Astrocyte (in vitro differentiated cells and primary cell): ENCODE data around the gene ATXN7. TPM values are rescaled to one million over a fixed set of nuclear protein-coding genes. Genes with fewer than 3 reads are reported as not detected.

ENCODE experiments used
- DNase-seq: peaks from one replicate; pipeline ENCODE4 v3.0.0-alpha.2; 2010; ENCODE audit warnings: low read depth
- FAIRE-seq: peaks from 2 replicates; lab custom pipeline; 2011; peaks lifted over from hg19 to GRCh38; lab: Jason Lieb, UNC
- H2AFZ ChIP-seq: 2 replicates; pipeline ENCODE4 v1.6.0; 2012; ENCODE audit warnings: low read depth, low read length, inconsistent platforms
- H3K27ac ChIP-seq: 2 replicates; pipeline ENCODE4 v1.5.1; 2011; ENCODE audit warnings: low read depth, low read length, inconsistent platforms
- H3K27me3 ChIP-seq: 2 replicates; pipeline ENCODE4 v1.6.0; 2011; ENCODE audit warnings: low read length, inconsistent platforms; ENCODE audit not compliant: insufficient read depth
- H3K36me3 ChIP-seq: 2 replicates; pipeline ENCODE4 v1.5.1; 2011; ENCODE audit warnings: low read length, inconsistent platforms; ENCODE audit not compliant: insufficient read depth
- H3K4me1 ChIP-seq: 2 replicates; pipeline ENCODE4 v1.5.1; 2011; ENCODE audit warnings: low read length, inconsistent platforms; ENCODE audit not compliant: insufficient read depth
- H3K4me2 ChIP-seq: 2 replicates; pipeline ENCODE4 v1.6.0; 2012; ENCODE audit warnings: low read length, inconsistent platforms
- H3K4me3 ChIP-seq: 2 replicates; pipeline ENCODE4 v1.5.1; 2011; ENCODE audit warnings: low read depth, mild to moderate bottlenecking, low read length, inconsistent platforms; ENCODE audit not compliant: insufficient read depth
- H3K79me2 ChIP-seq: 2 replicates; pipeline ENCODE4 v1.6.0; 2012; ENCODE audit warnings: mild to moderate bottlenecking, low read length, inconsistent platforms; ENCODE audit not compliant: insufficient read depth
- H3K9ac ChIP-seq: 2 replicates; pipeline ENCODE4 v1.6.0; 2012; ENCODE audit warnings: mild to moderate bottlenecking, low read length, inconsistent platforms
- H3K9me3 ChIP-seq: 2 replicates; pipeline ENCODE4 v1.5.1; 2012; ENCODE audit warnings: low read depth, mild to moderate bottlenecking, low read length, inconsistent platforms; ENCODE audit not compliant: insufficient read depth
- H4K20me1 ChIP-seq: 2 replicates; pipeline ENCODE4 v1.6.0; 2012; ENCODE audit warnings: low read length, inconsistent platforms; ENCODE audit not compliant: insufficient read depth
- H3K27ac Mint-ChIP-seq: one replicate; pipeline ENCODE4 v1.8.0; 2021; ENCODE audit warnings: mild to moderate bottlenecking, mixed read lengths; ENCODE audit not compliant: unreplicated experiment
- H3K27me3 Mint-ChIP-seq: one replicate; pipeline ENCODE4 v1.8.0; 2021; ENCODE audit warnings: low read depth, mixed read lengths; ENCODE audit not compliant: unreplicated experiment
- H3K36me3 Mint-ChIP-seq: one replicate; pipeline ENCODE4 v1.8.0; 2021; ENCODE audit warnings: low read depth, mixed read lengths; ENCODE audit not compliant: unreplicated experiment
- H3K4me1 Mint-ChIP-seq: one replicate; pipeline ENCODE4 v1.8.0; 2021; ENCODE audit warnings: low read depth, mixed read lengths; ENCODE audit not compliant: unreplicated experiment
- H3K4me3 Mint-ChIP-seq: one replicate; pipeline ENCODE4 v1.8.0; 2021; ENCODE audit warnings: mild to moderate bottlenecking, moderate library complexity, mixed read lengths; ENCODE audit not compliant: unreplicated experiment
- H3K9me3 Mint-ChIP-seq: one replicate; pipeline ENCODE4 v1.8.0; 2021; ENCODE audit warnings: mild to moderate bottlenecking, mixed read lengths; ENCODE audit not compliant: unreplicated experiment
- EZH2 ChIP-seq: IDR thresholded peaks from 2 replicates; pipeline ENCODE4 v1.6.1; 2012; ENCODE audit warnings: mild to moderate bottlenecking, low read length, inconsistent platforms; ENCODE audit not compliant: insufficient read depth
- total RNA-seq: library from RNA; stranded (reverse); gene quantifications from 2 replicates; pipeline ENCODE4 v1.2.1, GENCODE V29; 2021
- TF ChIP-seq, protein P1 (sequence below): IDR thresholded peaks from 2 replicates; pipeline ENCODE4 v1.5.1; 2011; ENCODE audit warnings: low read depth, mild to moderate bottlenecking, inconsistent platforms, low read length, moderate library complexity; ENCODE audit not compliant: insufficient read depth

The ATXN7 gene
- total RNA-seq, 1 donor from 2014 or later, result 17.6 TPM

DNA sequence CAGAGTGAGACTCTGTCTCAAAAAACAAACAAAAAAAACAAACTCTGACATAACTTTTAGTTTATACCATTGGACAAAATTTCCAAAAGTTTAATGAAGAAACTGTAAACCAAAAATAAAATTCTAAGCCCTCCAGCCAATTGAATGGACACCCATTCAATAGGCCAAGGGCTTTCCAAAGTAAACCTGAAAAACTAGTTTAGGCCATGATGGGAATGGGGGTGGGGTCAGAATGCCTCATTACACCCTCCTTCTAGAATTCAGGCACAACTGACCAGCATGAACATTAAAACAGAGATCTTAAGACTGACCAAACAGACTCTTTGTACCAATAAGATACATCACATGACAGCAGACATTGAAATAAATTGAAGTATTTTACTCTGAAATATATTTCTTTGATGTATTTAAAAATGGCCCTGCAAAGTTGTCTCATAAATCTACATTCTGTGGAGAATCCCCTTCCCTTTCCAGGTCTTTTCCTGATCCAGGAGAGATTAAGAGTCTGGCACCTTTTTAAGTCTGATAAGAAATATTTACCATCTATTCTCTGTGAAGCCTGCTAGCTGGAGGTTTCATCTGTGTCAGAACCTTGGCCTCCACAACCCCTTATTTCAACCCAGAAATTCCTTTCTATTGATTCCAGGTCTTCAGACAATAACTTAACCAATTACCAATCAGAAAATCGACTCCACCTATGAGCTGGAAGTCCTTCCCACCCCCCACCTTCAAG lies 15.8 kb upstream of the ATXN7 start:
- H3K36me3 ChIP-seq, result no peaks in the 10 kb centered on the region
- H3K4me2 ChIP-seq, result no peak overlapping the region
- no peaks in the 10 kb centered on the region for H3K27me3 ChIP-seq
- Mint-ChIP-seq H3K4me3 (no peak overlapping the region), H3K4me1 (peaks cover 7% of the 10 kb centered on the region), H3K27ac (no peak overlapping the region), H3K27me3 (no peaks in the 10 kb centered on the region), H3K36me3 (peaks cover 2% of the 10 kb centered on the region), H3K9me3 (no peaks in the 10 kb centered on the region)
- H3K79me2 ChIP-seq, result peaks cover 23% of the 10 kb centered on the region
- H2AFZ ChIP-seq, result no peak overlapping the region
- DNase-seq (no peak), FAIRE-seq (no peak)
- no peak overlapping the region for H3K9ac ChIP-seq
- no peak overlapping the region for H3K4me3 ChIP-seq
- peaks cover 21% of the 10 kb centered on the region for H4K20me1 ChIP-seq
- H3K9me3 ChIP-seq, result no peaks in the 10 kb centered on the region
- TF ChIP-seq, protein P1, sequence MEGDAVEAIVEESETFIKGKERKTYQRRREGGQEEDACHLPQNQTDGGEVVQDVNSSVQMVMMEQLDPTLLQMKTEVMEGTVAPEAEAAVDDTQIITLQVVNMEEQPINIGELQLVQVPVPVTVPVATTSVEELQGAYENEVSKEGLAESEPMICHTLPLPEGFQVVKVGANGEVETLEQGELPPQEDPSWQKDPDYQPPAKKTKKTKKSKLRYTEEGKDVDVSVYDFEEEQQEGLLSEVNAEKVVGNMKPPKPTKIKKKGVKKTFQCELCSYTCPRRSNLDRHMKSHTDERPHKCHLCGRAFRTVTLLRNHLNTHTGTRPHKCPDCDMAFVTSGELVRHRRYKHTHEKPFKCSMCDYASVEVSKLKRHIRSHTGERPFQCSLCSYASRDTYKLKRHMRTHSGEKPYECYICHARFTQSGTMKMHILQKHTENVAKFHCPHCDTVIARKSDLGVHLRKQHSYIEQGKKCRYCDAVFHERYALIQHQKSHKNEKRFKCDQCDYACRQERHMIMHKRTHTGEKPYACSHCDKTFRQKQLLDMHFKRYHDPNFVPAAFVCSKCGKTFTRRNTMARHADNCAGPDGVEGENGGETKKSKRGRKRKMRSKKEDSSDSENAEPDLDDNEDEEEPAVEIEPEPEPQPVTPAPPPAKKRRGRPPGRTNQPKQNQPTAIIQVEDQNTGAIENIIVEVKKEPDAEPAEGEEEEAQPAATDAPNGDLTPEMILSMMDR, result no peak
- TF ChIP-seq EZH2, result no peak
- H3K27ac ChIP-seq, result no peak overlapping the region
- no peaks in the 10 kb centered on the region for H3K4me1 ChIP-seq

DNA sequence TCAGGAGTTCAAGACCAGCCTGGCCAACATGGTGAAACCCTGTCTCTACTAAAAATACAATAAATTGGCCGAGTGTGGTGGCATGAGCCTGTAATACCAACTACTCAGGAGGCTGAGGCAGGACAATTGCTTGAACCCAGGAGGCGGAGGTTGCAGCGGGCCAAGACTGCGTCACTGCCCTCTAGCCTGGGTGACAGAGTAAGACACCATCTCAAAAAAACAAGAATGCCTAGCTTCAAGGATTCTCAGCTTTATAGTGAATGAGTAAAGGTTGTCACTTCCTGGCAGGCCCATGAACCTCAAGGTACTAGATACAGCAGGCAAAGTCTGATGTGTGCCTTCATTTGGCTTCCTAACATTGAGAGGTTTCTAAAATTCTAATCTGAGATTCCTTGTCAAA lies 14.5 kb upstream of the ATXN7 start:
- no peaks in the 10 kb centered on the region for H3K9me3 ChIP-seq
- H4K20me1 ChIP-seq, result peaks cover 21% of the 10 kb centered on the region
- Mint-ChIP-seq H3K9me3 (no peaks in the 10 kb centered on the region), H3K36me3 (peaks cover 2% of the 10 kb centered on the region), H3K4me1 (peaks cover 7% of the 10 kb centered on the region), H3K27me3 (no peaks in the 10 kb centered on the region), H3K4me3 (no peak overlapping the region), H3K27ac (no peak overlapping the region)
- H3K27ac ChIP-seq, result no peak overlapping the region
- H3K4me3 ChIP-seq, result no peak overlapping the region
- no peak overlapping the region for H3K4me2 ChIP-seq
- no peaks in the 10 kb centered on the region for H3K27me3 ChIP-seq
- no peaks in the 10 kb centered on the region for H3K4me1 ChIP-seq
- peaks cover 27% of the 10 kb centered on the region for H3K79me2 ChIP-seq
- H2AFZ ChIP-seq, result no peak overlapping the region
- no peak overlapping the region for H3K9ac ChIP-seq
- no peaks in the 10 kb centered on the region for H3K36me3 ChIP-seq
- TF ChIP-seq, protein P1, result no peak
- TF ChIP-seq EZH2, result no peak
- no peak for DNase-seq
- FAIRE-seq, result no peak

DNA sequence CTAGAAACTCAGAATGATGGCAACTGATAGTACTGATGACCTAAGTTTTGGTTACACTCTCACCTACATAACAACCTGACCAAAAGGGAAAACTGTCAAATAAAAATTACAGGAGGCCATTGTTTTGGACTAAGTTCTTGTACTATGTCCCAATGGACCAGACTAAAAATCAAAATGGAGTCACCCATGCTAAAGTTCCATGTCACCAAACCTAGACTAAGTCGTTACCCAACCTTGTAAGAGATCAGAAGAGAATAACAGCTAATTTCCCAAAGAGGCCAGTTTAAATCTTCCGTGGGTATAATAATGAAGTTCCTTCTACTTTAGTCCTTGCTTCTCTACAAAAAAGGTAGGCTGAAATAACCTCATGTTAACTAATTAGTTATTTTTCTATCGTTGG lies 12.4 kb upstream of the ATXN7 start:
- Mint-ChIP-seq H3K27ac (no peak overlapping the region), H3K9me3 (no peaks in the 10 kb centered on the region), H3K27me3 (no peaks in the 10 kb centered on the region), H3K36me3 (peaks cover 2% of the 10 kb centered on the region), H3K4me3 (no peak overlapping the region), H3K4me1 (peaks cover 8% of the 10 kb centered on the region)
- H4K20me1 ChIP-seq, result peaks cover 20% of the 10 kb centered on the region
- no peaks in the 10 kb centered on the region for H3K27me3 ChIP-seq
- H3K79me2 ChIP-seq, result peaks cover 35% of the 10 kb centered on the region
- H3K4me2 ChIP-seq, result no peak overlapping the region
- H3K27ac ChIP-seq, result no peak overlapping the region
- no peaks in the 10 kb centered on the region for H3K4me1 ChIP-seq
- no peaks in the 10 kb centered on the region for H3K9me3 ChIP-seq
- no peak for FAIRE-seq
- no peak overlapping the region for H3K9ac ChIP-seq
- TF ChIP-seq, protein P1, result no peak
- TF ChIP-seq EZH2, result no peak
- no peak overlapping the region for H2AFZ ChIP-seq
- no peak overlapping the region for H3K4me3 ChIP-seq
- H3K36me3 ChIP-seq, result no peaks in the 10 kb centered on the region
- no peak for DNase-seq
